WTC11 (cell line): Measurements from ENCODE around the gene RNASEH1.

Source experiments
- JUN ChIP-seq: sonication (generic); formaldehyde crosslinking; IDR thresholded peaks from 2 replicates; pipeline ENCODE4 v1.8.0; 2023; ENCODE audit warnings: mild to moderate bottlenecking, missing genetic modification reagents
- NR1H2 ChIP-seq: sonication (generic); formaldehyde crosslinking; IDR thresholded peaks from 2 replicates; pipeline ENCODE4 v1.9.0; 2021; ENCODE audit warnings: mild to moderate bottlenecking, moderate library complexity, missing genetic modification reagents
- NR2C2 ChIP-seq: sonication (generic); formaldehyde crosslinking; IDR thresholded peaks from 2 replicates; pipeline ENCODE4 v1.8.0; 2022; ENCODE audit warnings: mild to moderate bottlenecking, missing genetic modification reagents
- ZNF317 ChIP-seq: sonication (generic); formaldehyde crosslinking; IDR thresholded peaks from 2 replicates; pipeline ENCODE4 v1.8.1; 2023; ENCODE audit warnings: low read depth, mild to moderate bottlenecking, moderate library complexity, missing genetic modification reagents, borderline replicate concordance
- TF ChIP-seq, protein P1 (sequence below): sonication (generic); formaldehyde crosslinking; IDR thresholded peaks from 2 replicates; pipeline ENCODE4 v1.8.1; 2022; ENCODE audit warnings: mild to moderate bottlenecking, moderate library complexity, missing genetic modification reagents
- TF ChIP-seq, protein P2 (sequence below): fragments of 200-600 bp; IDR thresholded peaks from 2 replicates; pipeline ENCODE4 v1.8.0; 2022; ENCODE audit warnings: antibody characterized with exemption
- TF ChIP-seq, protein P3 (sequence below): sonication (generic); formaldehyde crosslinking; IDR thresholded peaks from 2 replicates; pipeline ENCODE4 v1.8.1; 2022; ENCODE audit warnings: low read depth, missing genetic modification reagents, borderline replicate concordance
- TF ChIP-seq, protein P4 (sequence below): sonication (generic); formaldehyde crosslinking; IDR thresholded peaks from 2 replicates; pipeline ENCODE4 v1.8.0; 2022; ENCODE audit warnings: mild to moderate bottlenecking, missing genetic modification reagents

DNA sequence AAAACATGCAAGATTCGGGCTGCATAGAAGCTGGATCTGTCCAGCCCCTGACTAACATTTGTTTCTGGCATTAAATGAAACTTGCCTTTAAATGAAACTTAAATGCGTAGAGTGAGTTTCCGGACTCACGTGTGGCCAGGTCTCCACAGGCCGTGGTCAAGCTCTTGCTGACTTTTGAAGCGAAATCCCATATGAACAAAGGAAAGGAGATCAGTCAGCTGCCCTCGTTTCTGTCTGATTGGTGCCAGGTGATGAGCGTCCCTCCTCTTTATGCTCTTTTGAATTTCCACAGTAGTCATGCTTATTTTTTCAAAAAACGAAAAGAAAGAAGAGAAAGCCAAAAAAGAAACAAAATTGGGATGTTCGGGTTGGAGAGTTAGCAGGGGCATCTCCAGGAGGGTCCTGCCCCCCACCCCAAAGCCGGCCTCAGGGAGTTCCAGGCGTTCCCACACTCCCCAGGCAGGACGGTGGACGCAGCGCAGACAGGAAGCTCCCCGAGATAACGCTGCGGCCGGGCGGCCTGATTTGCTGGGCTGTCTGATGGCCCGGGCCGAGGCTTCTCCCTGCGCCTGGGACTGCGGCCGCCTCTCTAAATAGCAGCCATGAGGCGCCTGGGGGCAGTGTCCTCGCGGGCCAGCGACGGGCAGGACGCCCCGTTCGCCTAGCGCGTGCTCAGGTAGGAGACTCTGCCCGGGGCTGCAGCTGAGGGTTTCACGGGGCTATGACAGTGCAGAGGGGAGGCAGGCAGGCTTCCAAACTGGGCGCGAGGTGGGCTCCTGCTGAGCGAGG is 36.6 kb upstream of the RNASEH1 start, which contains the start of gene COLEC11:
- TF ChIP-seq, protein P1, sequence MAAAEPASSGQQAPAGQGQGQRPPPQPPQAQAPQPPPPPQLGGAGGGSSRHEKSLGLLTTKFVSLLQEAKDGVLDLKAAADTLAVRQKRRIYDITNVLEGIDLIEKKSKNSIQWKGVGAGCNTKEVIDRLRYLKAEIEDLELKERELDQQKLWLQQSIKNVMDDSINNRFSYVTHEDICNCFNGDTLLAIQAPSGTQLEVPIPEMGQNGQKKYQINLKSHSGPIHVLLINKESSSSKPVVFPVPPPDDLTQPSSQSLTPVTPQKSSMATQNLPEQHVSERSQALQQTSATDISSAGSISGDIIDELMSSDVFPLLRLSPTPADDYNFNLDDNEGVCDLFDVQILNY (CRISPR knock-in tag) = no peak
- TF ChIP-seq, protein P2, sequence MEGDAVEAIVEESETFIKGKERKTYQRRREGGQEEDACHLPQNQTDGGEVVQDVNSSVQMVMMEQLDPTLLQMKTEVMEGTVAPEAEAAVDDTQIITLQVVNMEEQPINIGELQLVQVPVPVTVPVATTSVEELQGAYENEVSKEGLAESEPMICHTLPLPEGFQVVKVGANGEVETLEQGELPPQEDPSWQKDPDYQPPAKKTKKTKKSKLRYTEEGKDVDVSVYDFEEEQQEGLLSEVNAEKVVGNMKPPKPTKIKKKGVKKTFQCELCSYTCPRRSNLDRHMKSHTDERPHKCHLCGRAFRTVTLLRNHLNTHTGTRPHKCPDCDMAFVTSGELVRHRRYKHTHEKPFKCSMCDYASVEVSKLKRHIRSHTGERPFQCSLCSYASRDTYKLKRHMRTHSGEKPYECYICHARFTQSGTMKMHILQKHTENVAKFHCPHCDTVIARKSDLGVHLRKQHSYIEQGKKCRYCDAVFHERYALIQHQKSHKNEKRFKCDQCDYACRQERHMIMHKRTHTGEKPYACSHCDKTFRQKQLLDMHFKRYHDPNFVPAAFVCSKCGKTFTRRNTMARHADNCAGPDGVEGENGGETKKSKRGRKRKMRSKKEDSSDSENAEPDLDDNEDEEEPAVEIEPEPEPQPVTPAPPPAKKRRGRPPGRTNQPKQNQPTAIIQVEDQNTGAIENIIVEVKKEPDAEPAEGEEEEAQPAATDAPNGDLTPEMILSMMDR = no peak
- TF ChIP-seq, protein P3, sequence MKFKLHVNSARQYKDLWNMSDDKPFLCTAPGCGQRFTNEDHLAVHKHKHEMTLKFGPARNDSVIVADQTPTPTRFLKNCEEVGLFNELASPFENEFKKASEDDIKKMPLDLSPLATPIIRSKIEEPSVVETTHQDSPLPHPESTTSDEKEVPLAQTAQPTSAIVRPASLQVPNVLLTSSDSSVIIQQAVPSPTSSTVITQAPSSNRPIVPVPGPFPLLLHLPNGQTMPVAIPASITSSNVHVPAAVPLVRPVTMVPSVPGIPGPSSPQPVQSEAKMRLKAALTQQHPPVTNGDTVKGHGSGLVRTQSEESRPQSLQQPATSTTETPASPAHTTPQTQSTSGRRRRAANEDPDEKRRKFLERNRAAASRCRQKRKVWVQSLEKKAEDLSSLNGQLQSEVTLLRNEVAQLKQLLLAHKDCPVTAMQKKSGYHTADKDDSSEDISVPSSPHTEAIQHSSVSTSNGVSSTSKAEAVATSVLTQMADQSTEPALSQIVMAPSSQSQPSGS = no peak
- no peak for TF ChIP-seq JUN
- TF ChIP-seq, protein P4, sequence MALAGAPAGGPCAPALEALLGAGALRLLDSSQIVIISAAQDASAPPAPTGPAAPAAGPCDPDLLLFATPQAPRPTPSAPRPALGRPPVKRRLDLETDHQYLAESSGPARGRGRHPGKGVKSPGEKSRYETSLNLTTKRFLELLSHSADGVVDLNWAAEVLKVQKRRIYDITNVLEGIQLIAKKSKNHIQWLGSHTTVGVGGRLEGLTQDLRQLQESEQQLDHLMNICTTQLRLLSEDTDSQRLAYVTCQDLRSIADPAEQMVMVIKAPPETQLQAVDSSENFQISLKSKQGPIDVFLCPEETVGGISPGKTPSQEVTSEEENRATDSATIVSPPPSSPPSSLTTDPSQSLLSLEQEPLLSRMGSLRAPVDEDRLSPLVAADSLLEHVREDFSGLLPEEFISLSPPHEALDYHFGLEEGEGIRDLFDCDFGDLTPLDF (CRISPR knock-in tag) = no peak
- TF ChIP-seq ZNF317 (CRISPR knock-in tag) = no peak
- TF ChIP-seq NR1H2 = no peak
- TF ChIP-seq NR2C2 (CRISPR knock-in tag) = no peak
